Loucy (cell line): ENCODE measurements around the gene SSBP3.

ENCODE experiments used
- H2AFZ ChIP-seq: fragments of 200-600 bp; sonication (generic); 2 replicates; pipeline ENCODE4 v1.6.0; 2016; ENCODE audit warnings: antibody characterized with exemption, mild to moderate bottlenecking, low read length, moderate library complexity
- H3F3A ChIP-seq: fragments of 200-600 bp; 2 replicates; pipeline ENCODE4 v1.6.0; 2016; ENCODE audit warnings: antibody characterized with exemption, low read depth, mild to moderate bottlenecking
- H3K27me3 ChIP-seq: fragments of 200-600 bp; sonication (generic); 2 replicates; pipeline ENCODE4 v1.6.1; 2014; ENCODE audit warnings: low read length, mild to moderate bottlenecking; ENCODE audit not compliant: insufficient read depth, poor library complexity, severe bottlenecking
- H3K36me3 ChIP-seq: fragments of 200-600 bp; sonication (generic); 2 replicates; pipeline ENCODE4 v1.6.1; 2016; ENCODE audit warnings: low read length; ENCODE audit not compliant: insufficient read depth
- H3K4me1 ChIP-seq: fragments of 200-600 bp; sonication (generic); 2 replicates; pipeline ENCODE4 v1.5.1; 2014; ENCODE audit warnings: low read length, mild to moderate bottlenecking; ENCODE audit not compliant: insufficient read depth, poor library complexity, severe bottlenecking
- H3K4me2 ChIP-seq: fragments of 200-600 bp; sonication (generic); 2 replicates; pipeline ENCODE4 v1.6.0; 2014; ENCODE audit warnings: antibody characterized with exemption, low read length, low read depth, mild to moderate bottlenecking; ENCODE audit not compliant: poor library complexity, severe bottlenecking
- H3K4me3 ChIP-seq: fragments of 200-600 bp; sonication (generic); 2 replicates; pipeline ENCODE4 v1.5.1; 2014; ENCODE audit warnings: low read length, mild to moderate bottlenecking, mixed read lengths; ENCODE audit not compliant: poor library complexity, severe bottlenecking
- H3K79me2 ChIP-seq: fragments of 200-600 bp; sonication (generic); 2 replicates; pipeline ENCODE4 v1.6.1; 2014; ENCODE audit warnings: low read length; ENCODE audit not compliant: insufficient read depth
- H3K9ac ChIP-seq: fragments of 200-600 bp; sonication (generic); 2 replicates; pipeline ENCODE4 v1.6.0; 2014; ENCODE audit warnings: mild to moderate bottlenecking, low read depth, low read length, moderate library complexity; ENCODE audit not compliant: poor library complexity, severe bottlenecking
- H3K9me2 ChIP-seq: fragments of 200-600 bp; sonication (generic); replicated peaks from 2 replicates; pipeline ENCODE4 v1.6.1; 2016; ENCODE audit warnings: low read depth, low read length, mixed read lengths
- H3K9me3 ChIP-seq: fragments of 200-600 bp; sonication (generic); 2 replicates; pipeline ENCODE4 v1.6.1; 2014; ENCODE audit warnings: mild to moderate bottlenecking, antibody characterized with exemption, low read length, low read depth; ENCODE audit not compliant: insufficient read depth
- H4K20me1 ChIP-seq: fragments of 200-600 bp; sonication (generic); 2 replicates; pipeline ENCODE4 v1.6.0; 2014; ENCODE audit warnings: antibody characterized with exemption, low read length, mild to moderate bottlenecking; ENCODE audit not compliant: insufficient read depth, poor library complexity, severe bottlenecking
- EZH2phosphoT487 ChIP-seq: fragments of 200-600 bp; IDR thresholded peaks from 2 replicates; pipeline ENCODE4 v1.6.1; 2018; ENCODE audit warnings: antibody characterized with exemption, mild to moderate bottlenecking, moderate library complexity, borderline replicate concordance
- TF ChIP-seq, protein P1 (sequence below): fragments of 200-600 bp; sonication (generic); conservative IDR thresholded peaks from 2 replicates; pipeline ENCODE4 v1.5.1; 2014; ENCODE audit warnings: mild to moderate bottlenecking, antibody characterized with exemption, low read length

The SSBP3 gene

DNA sequence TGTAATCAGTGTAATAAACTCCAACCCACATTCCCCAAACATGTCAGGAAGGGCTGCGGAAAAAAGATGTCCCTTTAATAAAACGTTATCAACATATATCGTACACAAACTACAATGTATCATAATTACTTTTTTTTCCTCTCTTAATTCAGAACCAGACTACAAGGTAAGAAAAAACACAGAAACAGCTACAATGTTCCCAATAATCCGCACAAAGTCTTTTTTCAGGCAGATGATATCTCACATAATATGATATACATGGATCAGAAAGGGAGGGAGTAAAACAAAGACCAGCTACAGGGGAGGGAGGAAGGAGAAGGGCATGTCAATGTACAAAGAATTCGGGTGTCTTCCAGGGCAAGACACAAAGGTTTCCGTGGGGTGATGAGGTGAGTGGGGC, 180.8 kb downstream of the SSBP3 start:
- no peaks in the 10 kb centered on the region for H4K20me1 ChIP-seq
- TF ChIP-seq EZH2phosphoT487, result no peak
- TF ChIP-seq, protein P1, sequence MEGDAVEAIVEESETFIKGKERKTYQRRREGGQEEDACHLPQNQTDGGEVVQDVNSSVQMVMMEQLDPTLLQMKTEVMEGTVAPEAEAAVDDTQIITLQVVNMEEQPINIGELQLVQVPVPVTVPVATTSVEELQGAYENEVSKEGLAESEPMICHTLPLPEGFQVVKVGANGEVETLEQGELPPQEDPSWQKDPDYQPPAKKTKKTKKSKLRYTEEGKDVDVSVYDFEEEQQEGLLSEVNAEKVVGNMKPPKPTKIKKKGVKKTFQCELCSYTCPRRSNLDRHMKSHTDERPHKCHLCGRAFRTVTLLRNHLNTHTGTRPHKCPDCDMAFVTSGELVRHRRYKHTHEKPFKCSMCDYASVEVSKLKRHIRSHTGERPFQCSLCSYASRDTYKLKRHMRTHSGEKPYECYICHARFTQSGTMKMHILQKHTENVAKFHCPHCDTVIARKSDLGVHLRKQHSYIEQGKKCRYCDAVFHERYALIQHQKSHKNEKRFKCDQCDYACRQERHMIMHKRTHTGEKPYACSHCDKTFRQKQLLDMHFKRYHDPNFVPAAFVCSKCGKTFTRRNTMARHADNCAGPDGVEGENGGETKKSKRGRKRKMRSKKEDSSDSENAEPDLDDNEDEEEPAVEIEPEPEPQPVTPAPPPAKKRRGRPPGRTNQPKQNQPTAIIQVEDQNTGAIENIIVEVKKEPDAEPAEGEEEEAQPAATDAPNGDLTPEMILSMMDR, result no peak
- no peak overlapping the region for H3K4me2 ChIP-seq
- no peak overlapping the region for H3K4me3 ChIP-seq
- no peaks in the 10 kb centered on the region for H3K4me1 ChIP-seq
- no peaks in the 10 kb centered on the region for H3F3A ChIP-seq
- peaks cover 31% of the 10 kb centered on the region; the same call in 1 of the 2 replicates for H3K36me3 ChIP-seq
- H3K79me2 ChIP-seq, result no peaks in the 10 kb centered on the region
- no peak overlapping the region for H2AFZ ChIP-seq
- no peak overlapping the region for H3K9ac ChIP-seq
- no peaks in the 10 kb centered on the region for H3K9me3 ChIP-seq
- H3K27me3 ChIP-seq, result no peaks in the 10 kb centered on the region
- H3K9me2 ChIP-seq, result no peaks in the 10 kb centered on the region

DNA sequence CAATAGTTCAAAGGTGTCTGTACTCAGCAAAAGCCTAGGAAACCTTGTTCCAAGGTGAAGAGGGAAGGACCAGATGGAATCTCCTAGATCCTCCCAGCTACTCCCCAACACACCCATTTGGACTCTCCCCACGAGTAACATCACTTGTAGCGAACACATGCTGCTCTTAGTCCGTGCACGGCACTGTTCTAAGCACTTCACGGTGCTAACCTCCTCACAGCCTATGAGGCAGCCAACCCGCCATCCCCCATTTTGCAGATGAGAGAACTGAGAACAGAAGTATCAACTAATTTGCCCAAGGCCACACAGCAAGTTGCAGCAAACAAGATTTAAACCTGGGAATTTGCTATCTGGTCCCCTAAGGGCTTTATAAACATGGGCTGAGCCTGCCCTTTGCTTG, 182.0 kb downstream of the SSBP3 start:
- Histone ChIP-seq H3K36me3 (peaks cover 39% of the 10 kb centered on the region; the same call in 1 of the 2 replicates), H3F3A (no peaks in the 10 kb centered on the region), H3K9ac (no peak overlapping the region), H4K20me1 (no peaks in the 10 kb centered on the region), H3K9me2 (no peaks in the 10 kb centered on the region), H3K4me3 (no peak overlapping the region), H3K9me3 (no peaks in the 10 kb centered on the region), H3K4me2 (no peak overlapping the region), H2AFZ (no peak overlapping the region), H3K79me2 (no peaks in the 10 kb centered on the region), H3K27me3 (no peaks in the 10 kb centered on the region), H3K4me1 (no peaks in the 10 kb centered on the region)
- TF ChIP-seq, protein P1, result no peak
- TF ChIP-seq EZH2phosphoT487, result no peak

DNA sequence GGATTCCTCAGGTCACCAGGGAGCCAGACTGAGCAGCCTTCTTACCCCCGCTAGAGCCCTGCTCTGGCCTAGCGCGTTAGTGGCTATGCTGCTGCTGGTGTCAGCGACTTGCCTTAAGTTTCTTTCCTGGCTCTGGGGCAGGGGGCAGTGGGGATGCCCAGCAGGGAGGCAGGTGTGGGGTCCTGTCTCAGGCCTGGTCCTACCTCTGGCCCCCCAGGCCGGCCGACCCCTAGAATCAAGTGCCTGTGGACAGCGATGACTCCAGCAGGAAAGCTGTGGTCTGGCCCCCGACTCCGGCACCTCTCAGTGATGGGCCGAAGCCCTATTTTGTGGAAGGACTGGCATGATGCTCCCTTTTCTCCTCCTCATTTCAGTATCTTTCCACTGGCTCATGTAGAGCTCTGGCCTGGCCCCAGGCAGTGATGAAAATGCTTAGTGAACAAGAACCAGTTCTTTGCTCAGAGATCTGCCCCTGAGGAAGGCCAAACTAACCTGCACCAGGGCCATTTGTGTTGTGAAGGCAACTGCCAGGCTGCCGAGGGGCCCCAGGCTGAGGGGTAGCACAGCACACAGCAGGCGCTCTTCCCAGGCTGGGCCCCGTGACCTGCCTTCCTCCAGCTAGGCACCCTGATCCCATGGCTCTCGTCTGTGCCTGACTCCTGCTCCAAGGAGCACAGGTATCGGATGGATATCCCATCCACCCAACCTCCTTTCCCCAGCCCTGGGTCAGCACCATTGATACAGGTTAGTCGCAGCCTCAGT, 182.6 kb downstream of the SSBP3 start:
- TF ChIP-seq, protein P1, result no peak
- TF ChIP-seq EZH2phosphoT487, result no peak
- no peaks in the 10 kb centered on the region for H3K9me3 ChIP-seq
- H3K27me3 ChIP-seq, result no peaks in the 10 kb centered on the region
- no peaks in the 10 kb centered on the region for H3K79me2 ChIP-seq
- H3K36me3 ChIP-seq, result peaks cover 44% of the 10 kb centered on the region; the same call in 1 of the 2 replicates
- H3K4me1 ChIP-seq, result no peaks in the 10 kb centered on the region
- no peaks in the 10 kb centered on the region for H3K9me2 ChIP-seq
- no peak overlapping the region for H3K4me2 ChIP-seq
- H4K20me1 ChIP-seq, result no peaks in the 10 kb centered on the region
- no peak overlapping the region for H3K4me3 ChIP-seq
- no peaks in the 10 kb centered on the region for H3F3A ChIP-seq
- H2AFZ ChIP-seq, result no peak overlapping the region
- no peak overlapping the region for H3K9ac ChIP-seq
